IPS DF 19.7 (cell line): Measurements from ENCODE around the gene PCCA.

Experiments used
- DNase-seq: peaks from one replicate; pipeline ENCODE4 v3.0.0-alpha.2; 2013; ENCODE audit warnings: low read depth, low spot score

Gene PCCA

GRCh38 chr13:100461309-100462030, 372.6 kb downstream of the PCCA start:
- no peak for DNase-seq

- DNase-seq: no peak
These were observed 375.1 kb downstream of the PCCA start for GRCh38 chr13:100464006-100464405.

- no peak for DNase-seq
These were observed 376.7 kb downstream of the PCCA start for GRCh38 chr13:100465558-100465957.

GRCh38 chr13:100470866-100471505, 382.1 kb downstream of the PCCA start:
- no peak for DNase-seq

- DNase-seq: no peak
These were observed 384.2 kb downstream of the PCCA start for GRCh38 chr13:100473087-100473486.

GRCh38 chr13:100473501-100474044, 384.7 kb downstream of the PCCA start:
- no peak for DNase-seq

- no peak for DNase-seq
These were observed 388.1 kb downstream of the PCCA start for GRCh38 chr13:100476963-100477362.

- no peak for DNase-seq
These were observed 389.4 kb downstream of the PCCA start for GRCh38 chr13:100478107-100478809.

GRCh38 chr13:100480676-100481075, 391.8 kb downstream of the PCCA start:
- no peak for DNase-seq

- no peak for DNase-seq
These were observed 394.2 kb downstream of the PCCA start for GRCh38 chr13:100483139-100483538.

GRCh38 chr13:100483841-100484381, 395.0 kb downstream of the PCCA start:
- DNase-seq: no peak

- DNase-seq: no peak
These were observed 395.8 kb downstream of the PCCA start for GRCh38 chr13:100484702-100485101.

- DNase-seq: no peak
These were observed 396.4 kb downstream of the PCCA start for GRCh38 chr13:100485265-100485664.

GRCh38 chr13:100490692-100491091, 401.8 kb downstream of the PCCA start:
- DNase-seq: peak; percentile 88

- no peak for DNase-seq
These were observed 402.4 kb downstream of the PCCA start for GRCh38 chr13:100491164-100491842.

- DNase-seq: no peak
These were observed 404.5 kb downstream of the PCCA start for GRCh38 chr13:100493418-100493817.

GRCh38 chr13:100495455-100495854, 406.6 kb downstream of the PCCA start:
- DNase-seq: no peak

GRCh38 chr13:100497389-100497788, 408.5 kb downstream of the PCCA start:
- DNase-seq: no peak

GRCh38 chr13:100502446-100502845, 413.6 kb downstream of the PCCA start:
- no peak for DNase-seq

GRCh38 chr13:100503622-100504021, 414.7 kb downstream of the PCCA start:
- no peak for DNase-seq

- DNase-seq: no peak
These were observed 417.3 kb downstream of the PCCA start for GRCh38 chr13:100506154-100506553.
